GM19239 (cell line): ENCODE data around the gene SCML2.
"Not testable (repeated sequence)": the region's sequence is repeated elsewhere in the genome, so short reads cannot be mapped to it uniquely, and the experiment has no call there.

Source experiments
- DNase-seq: peaks from one replicate; pipeline ENCODE4 v3.0.0; 2011; ENCODE audit warnings: low spot score; ENCODE audit not compliant: insufficient read length
- FAIRE-seq: peaks from 2 replicates; lab custom pipeline; 2011; peaks lifted over from hg19 to GRCh38; lab: Jason Lieb, UNC

The SCML2 gene

GRCh38 chrX:18354369-18355223 is at the start of gene SCML2:
TSS of gene SCML2 (minus strand) at chrX:18354688. CDS start at chrX:18334071, 20,617 bp downstream.
- DNase-seq (no peak), FAIRE-seq (no peak)

- no peak for FAIRE-seq
- DNase-seq = no peak
These were observed 47.3 kb upstream of the SCML2 start for GRCh38 chrX:18401848-18402213.

DNA sequence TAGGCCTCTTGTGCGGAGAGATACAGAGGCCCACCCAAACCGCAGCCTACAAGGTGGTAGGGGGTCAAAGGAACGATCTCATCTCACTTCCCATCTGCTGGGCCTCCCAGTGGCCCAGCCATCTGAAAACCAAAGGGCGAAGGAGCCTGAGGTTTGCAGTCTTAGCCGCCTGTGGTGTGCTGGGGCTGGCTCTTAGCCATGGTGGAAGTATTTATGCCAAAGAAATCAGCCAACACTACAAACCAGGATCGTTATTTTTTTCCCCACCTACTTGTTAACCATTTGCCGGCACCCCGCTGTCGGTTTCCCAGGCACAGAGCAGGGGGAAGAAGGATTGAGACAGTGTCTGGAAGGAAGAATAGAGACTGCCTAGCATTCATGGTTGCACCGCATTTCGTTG is 40.0 kb upstream of the SCML2 start:
- DNase-seq = no peak
- FAIRE-seq = no peak

GRCh38 chrX:18390941-18391538 is 36.6 kb upstream of the SCML2 start:
- DNase-seq (peak; percentile 12), FAIRE-seq (peak; percentile 97)

DNA sequence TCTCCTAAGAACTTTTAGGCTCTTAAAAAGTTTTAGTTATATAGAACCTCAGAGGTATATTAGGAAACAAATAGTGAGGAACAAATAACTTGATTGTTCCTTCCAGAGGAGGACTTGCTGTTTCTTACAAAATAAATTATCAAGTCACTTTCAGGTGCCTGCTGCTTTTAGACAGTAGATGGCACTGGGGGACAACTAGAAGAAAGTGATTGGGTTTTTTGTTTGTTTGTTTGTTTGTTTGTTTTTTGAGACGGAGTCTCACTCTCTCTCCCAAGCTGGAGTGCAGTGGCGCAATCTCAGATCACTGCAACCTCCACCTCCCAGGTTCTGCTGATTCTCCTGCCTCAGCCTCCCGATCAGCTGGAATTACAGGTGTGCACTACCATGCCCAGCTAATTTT is 35.5 kb upstream of the SCML2 start:
- FAIRE-seq (no peak), DNase-seq (no peak)

DNA sequence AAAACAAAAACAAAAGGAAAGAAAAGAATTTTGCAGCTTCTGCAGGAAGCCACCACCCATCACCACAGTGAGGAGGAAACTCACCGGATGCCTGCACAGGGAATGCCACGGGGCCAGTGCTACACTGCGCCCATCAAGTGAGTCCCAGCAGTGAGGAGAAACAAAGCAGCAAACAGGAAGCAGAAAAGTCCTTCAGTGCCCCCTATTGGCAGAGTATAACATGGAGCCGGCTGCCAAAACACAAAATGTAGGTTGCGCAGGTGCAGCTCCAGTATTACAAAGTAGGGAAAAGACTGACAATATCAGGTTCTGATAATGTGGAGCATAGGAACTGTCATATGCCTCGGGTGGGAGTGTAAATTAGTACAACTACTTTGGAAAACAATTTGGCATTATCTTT is 23.3 kb upstream of the SCML2 start:
- DNase-seq (no peak), FAIRE-seq (no peak)

GRCh38 chrX:18375131-18375805 is 20.8 kb upstream of the SCML2 start:
- not testable (repeated sequence) for FAIRE-seq, DNase-seq

GRCh38 chrX:18369096-18369495 is 14.6 kb upstream of the SCML2 start:
- not testable (repeated sequence) for FAIRE-seq

DNA sequence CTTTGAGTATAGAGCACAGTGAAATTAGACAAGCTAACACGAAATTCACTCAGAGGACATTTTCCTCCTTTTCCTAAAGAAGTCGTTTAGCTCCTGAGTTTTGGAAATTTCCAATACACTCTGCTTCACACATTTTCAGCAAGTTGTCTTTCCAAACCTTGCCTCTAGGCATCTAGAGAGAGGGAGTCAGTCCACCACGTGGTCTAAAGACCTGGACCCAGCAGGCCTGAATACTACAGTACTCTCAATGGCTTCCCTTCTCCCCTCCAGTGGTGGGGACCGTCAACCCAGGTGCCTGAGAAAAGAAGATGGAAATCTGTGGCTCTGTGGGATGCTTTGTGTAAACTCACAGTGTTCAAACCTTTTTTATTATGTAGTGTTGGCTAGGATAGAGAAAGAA is 13.9 kb upstream of the SCML2 start:
- FAIRE-seq (no peak), DNase-seq (no peak)

More at GRCh38 chrX:18369096-18369495, 14.6 kb upstream of the SCML2 start:
- not testable (repeated sequence) for DNase-seq

DNA sequence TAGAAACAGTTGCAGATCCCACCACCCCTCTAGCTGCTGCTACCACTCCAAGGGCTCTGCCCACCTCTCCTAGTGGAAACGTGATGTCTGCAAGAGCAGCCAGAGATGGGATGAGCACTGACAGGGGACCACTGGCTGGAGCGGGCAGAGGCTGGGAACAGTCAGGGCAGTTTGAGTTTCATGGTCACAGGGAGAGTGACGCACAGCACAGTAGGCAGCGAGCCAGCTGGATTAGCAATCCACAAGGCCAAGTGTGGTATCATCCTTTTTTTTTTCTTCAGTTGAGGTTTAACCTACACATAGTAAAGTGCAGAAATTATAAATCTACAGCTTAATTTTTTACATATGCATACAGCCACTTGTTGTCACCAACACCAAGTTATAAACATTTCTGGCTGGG is 6.4 kb upstream of the SCML2 start:
- FAIRE-seq = no peak
- no peak for DNase-seq

DNA sequence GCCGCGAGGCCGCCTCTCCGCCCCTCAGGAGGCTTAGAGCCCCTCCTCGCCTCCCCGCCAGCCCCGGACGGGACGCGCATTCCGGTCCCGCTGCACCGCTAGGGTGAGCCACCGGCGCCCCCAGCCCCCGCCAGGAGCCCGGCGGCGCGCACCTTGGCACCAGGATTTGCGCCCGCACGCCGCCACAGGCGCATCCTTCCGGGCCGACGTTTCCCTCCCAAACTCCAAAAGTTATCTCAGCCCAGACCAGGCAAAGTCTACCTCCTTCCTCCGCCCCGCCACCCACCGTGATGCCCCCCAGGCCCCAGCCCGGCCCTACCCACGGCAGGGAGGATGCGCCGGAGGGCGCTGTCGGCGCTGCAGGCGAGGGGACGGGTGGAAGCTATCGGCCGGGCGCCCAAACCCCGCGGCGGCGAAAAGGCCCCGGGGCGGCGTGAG is 538 bp downstream of the SCML2 start:
- DNase-seq = no peak
- peak; percentile 64 for FAIRE-seq

GRCh38 chrX:18351784-18352183 is 2.7 kb downstream of the SCML2 start:
- no peak for FAIRE-seq
- DNase-seq = no peak

DNA sequence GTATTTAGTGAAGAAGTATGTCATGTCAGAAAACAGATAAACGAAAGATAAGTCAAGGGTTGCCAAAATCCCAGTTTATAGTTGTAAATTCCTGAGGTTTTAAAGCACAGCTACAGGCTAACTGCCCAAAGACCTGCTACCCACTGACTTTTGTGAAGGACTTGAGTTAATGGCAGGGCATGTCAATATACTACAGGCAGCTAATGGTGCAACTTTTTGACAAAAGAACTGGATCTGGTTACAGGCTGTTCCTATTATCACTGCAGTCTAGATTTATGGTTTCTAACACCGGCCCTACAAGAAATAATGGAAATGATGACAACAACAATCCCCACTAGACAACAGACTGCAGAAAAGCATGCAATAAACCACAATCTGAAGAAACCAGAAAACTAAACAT is 6.4 kb downstream of the SCML2 start:
- DNase-seq (no peak), FAIRE-seq (no peak)

GRCh38 chrX:18309401-18309800 is 45.1 kb downstream of the SCML2 start:
- DNase-seq = no peak
- no peak for FAIRE-seq

- FAIRE-seq = no peak
- no peak for DNase-seq
These were observed 57.2 kb downstream of the SCML2 start for GRCh38 chrX:18297251-18297650.

DNA sequence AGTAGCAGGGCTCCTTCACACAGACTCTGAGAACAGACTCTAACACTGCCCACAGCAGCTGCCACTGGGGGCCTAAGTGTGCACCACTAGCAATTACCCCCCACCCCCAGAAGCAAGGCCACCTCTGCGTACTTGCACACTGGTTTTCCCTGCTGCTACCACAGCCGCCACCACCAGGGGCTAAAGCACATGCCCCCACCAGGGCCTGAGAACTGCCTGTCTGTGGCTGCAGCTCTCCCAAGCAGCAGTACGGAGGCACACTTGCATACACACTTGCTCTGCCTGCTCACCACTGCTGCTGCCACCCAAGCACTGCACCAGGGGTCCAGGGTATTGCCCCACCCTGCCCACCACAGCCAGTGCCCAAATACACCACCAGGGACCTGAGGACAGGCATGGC is 59.6 kb downstream of the SCML2 start:
- no peak for DNase-seq
- no peak for FAIRE-seq

GRCh38 chrX:18291006-18291545 is 63.4 kb downstream of the SCML2 start:
- DNase-seq (no peak), FAIRE-seq (peak; percentile 31)

DNA sequence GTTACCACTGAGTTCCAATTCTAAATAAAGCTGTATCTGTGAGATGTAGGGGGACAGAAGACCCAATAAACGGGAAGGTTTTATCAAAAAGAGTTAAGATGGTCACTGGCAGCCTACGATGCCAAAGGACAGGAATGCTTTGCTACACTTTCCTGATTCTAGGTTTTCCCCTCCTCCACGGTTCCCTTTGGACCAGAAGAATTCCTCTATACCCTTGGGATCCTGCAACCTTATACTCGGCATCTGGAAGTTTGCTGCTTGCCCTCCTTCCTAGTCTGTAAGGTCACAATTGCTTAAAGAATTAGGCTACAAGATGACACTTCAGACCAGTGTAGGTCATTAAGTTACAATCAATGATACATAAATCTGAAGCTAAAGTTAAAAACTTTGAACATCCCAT is 64.3 kb downstream of the SCML2 start:
- DNase-seq (no peak), FAIRE-seq (no peak)

DNA sequence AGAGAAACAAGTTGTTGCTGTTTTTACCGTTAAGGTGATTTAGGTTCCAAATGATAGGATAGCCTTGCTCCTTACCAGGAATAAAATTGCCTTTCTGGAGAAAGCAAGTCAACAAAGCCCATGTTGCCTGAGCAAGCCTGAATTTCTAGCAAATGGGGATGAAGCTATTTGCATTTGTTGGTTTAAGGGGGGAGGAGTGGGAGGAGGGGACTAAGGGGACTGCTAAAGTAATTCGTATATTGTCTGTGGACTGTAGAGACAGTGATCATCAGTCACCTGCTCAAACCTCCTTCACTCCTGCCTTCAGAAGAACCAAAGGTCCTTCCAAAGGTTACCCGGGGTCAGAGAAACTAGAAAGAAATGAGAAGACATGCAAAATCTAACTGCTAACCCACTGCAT is 65.8 kb downstream of the SCML2 start:
- no peak for FAIRE-seq
- no peak for DNase-seq

DNA sequence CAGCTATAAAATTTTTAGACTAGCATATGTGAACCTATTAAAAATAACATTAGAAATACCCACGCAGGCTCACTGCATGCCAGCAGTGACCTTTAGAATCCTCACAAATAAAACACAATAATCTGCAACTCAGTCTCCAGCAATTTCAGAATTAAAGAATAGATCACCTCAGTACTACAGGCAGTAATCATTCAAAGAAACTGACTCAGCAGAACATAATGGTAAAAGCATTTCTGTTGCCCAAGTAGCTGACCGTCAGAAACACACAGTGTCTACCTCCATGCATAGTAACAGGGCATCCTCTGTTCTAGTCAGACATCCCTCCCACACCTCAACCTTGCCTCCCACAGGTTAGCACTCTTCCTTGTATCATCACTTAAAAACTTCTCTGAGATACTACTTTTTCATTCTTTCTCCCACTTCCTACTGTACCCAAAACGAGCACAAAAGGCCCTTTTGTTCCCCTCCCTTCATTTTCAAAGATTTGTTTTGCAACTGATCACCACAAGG is 68.1 kb downstream of the SCML2 start:
- DNase-seq = no peak
- no peak for FAIRE-seq

GRCh38 chrX:18278449-18278848 is 76.0 kb downstream of the SCML2 start:
- no peak for FAIRE-seq
- no peak for DNase-seq
